T-helper 9 cell (primary cell): ENCODE measurements around the gene UPP1.
"Not testable (repeated sequence)": the region's sequence is repeated elsewhere in the genome, so short reads cannot be mapped to it uniquely, and the experiment has no call there.

Experiments
- DNase-seq: peaks from one replicate; pipeline ENCODE4 v3.0.0-alpha.2; 2020
- total RNA-seq, 2 donors: gene quantifications; one replicate each; lab custom pipeline; 2026; lab: John Stamatoyannopoulos, UW

Gene UPP1
- total RNA-seq, result 115 to 273 reads per million in 2 donors

GRCh38 chr7:48089046-48090003, at the start of gene UPP1:
UPP1 (plus strand) TSS chr7:48089265; CDS start chr7:48094784, 5,519 bp downstream.
- DNase-seq, result peak; percentile 88

GRCh38 chr7:48040944-48041652, 48.0 kb upstream of the UPP1 start:
- DNase-seq, result no peak

GRCh38 chr7:48041653-48041970, 47.5 kb upstream of the UPP1 start:
- no peak for DNase-seq

GRCh38 chr7:48042216-48042615, 46.8 kb upstream of the UPP1 start:
- no peak for DNase-seq

- no peak for DNase-seq
These were observed 46.4 kb upstream of the UPP1 start for GRCh38 chr7:48042636-48043035.

GRCh38 chr7:48045195-48045765, 43.8 kb upstream of the UPP1 start:
- DNase-seq, result no peak

GRCh38 chr7:48046458-48046857, 42.6 kb upstream of the UPP1 start:
- no peak for DNase-seq

- no peak for DNase-seq
These were observed 41.0 kb upstream of the UPP1 start for GRCh38 chr7:48048113-48048512.

GRCh38 chr7:48049850-48050249, 39.2 kb upstream of the UPP1 start:
- DNase-seq, result no peak

- no peak for DNase-seq
These were observed 36.3 kb upstream of the UPP1 start for GRCh38 chr7:48052748-48053147.

- no peak for DNase-seq
These were observed 35.3 kb upstream of the UPP1 start for GRCh38 chr7:48053736-48054135.

GRCh38 chr7:48058990-48059389, 30.1 kb upstream of the UPP1 start:
- no peak for DNase-seq

- no peak for DNase-seq
These were observed 29.4 kb upstream of the UPP1 start for GRCh38 chr7:48059706-48060105.

GRCh38 chr7:48063985-48064384, 25.1 kb upstream of the UPP1 start:
- no peak for DNase-seq

- no peak for DNase-seq
These were observed 21.6 kb upstream of the UPP1 start for GRCh38 chr7:48067475-48067874.

- DNase-seq, result no peak
These were observed 14.8 kb upstream of the UPP1 start for GRCh38 chr7:48074204-48074654.

GRCh38 chr7:48077423-48077822, 11.6 kb upstream of the UPP1 start:
- no peak for DNase-seq

- no peak for DNase-seq
These were observed 10.6 kb upstream of the UPP1 start for GRCh38 chr7:48078470-48078869.

GRCh38 chr7:48082378-48082777, 6.7 kb upstream of the UPP1 start:
- DNase-seq, result not testable (repeated sequence)

GRCh38 chr7:48083114-48083830, 5.8 kb upstream of the UPP1 start:
- DNase-seq, result no peak

GRCh38 chr7:48084727-48085432, 4.2 kb upstream of the UPP1 start:
- peak; percentile 48 for DNase-seq

- DNase-seq, result no peak
These were observed 3.7 kb upstream of the UPP1 start for GRCh38 chr7:48085433-48085791.
